ENCODE results near the gene FANCD2OS.
"Not testable (repeated sequence)": the region's sequence is repeated elsewhere in the genome, so short reads cannot be mapped to it uniquely, and the experiment has no call there.

The FANCD2OS gene

GRCh38 chr3:10070077-10070476 lies 38.0 kb downstream of the FANCD2OS start:
- H3K27ac Mint-ChIP-seq, H3K4me1 Mint-ChIP-seq, H3K27me3 Mint-ChIP-seq, H3K4me3 Mint-ChIP-seq, CTCF ChIA-PET, H3K9me3 Mint-ChIP-seq, DNase-seq: not testable (repeated sequence)
- H3K36me3 Mint-ChIP-seq, result peaks cover 54% of the 10 kb centered on the region

- H3K4me1 Mint-ChIP-seq, result no peaks in the 10 kb centered on the region
- no peak overlapping the region for H3K27ac Mint-ChIP-seq
- H3K36me3 Mint-ChIP-seq, result peaks cover 38% of the 10 kb centered on the region
- H3K4me3 Mint-ChIP-seq, result no peak overlapping the region
- no peaks in the 10 kb centered on the region for H3K27me3 Mint-ChIP-seq
- H3K9me3 Mint-ChIP-seq, result no peaks in the 10 kb centered on the region
- CTCF ChIA-PET, result no interaction called here
- DNase-seq, result no peak
Observed at GRCh38 chr3:10055097-10055496, 53.0 kb downstream of the FANCD2OS start.
